SK-N-SH (cell line): ENCODE data around the gene SLC25A48.

Source experiments
- FOXJ3 ChIP-seq: sonication (generic); formaldehyde crosslinking; IDR thresholded peaks from 2 replicates; pipeline ENCODE4 v1.5.1; 2020; ENCODE audit warnings: mild to moderate bottlenecking, missing genetic modification reagents
- FOXM1 ChIP-seq: IDR thresholded peaks from 2 replicates; pipeline ENCODE4 v1.4.0; 2012; ENCODE audit warnings: low read depth, mild to moderate bottlenecking
- JUND ChIP-seq: IDR thresholded peaks from 2 replicates; pipeline ENCODE4 v1.4.0; 2012
- NFIC ChIP-seq: IDR thresholded peaks from 2 replicates; pipeline ENCODE4 v1.4.0; 2012; ENCODE audit warnings: borderline replicate concordance
- POLR2AphosphoS5 ChIP-seq: IDR thresholded peaks from 2 replicates; pipeline ENCODE4 v1.6.1; 2012; ENCODE audit warnings: low read depth, low read length
- RAD21 ChIP-seq: IDR thresholded peaks from 2 replicates; pipeline ENCODE4 v1.6.1; 2012; ENCODE audit warnings: mild to moderate bottlenecking, low read length
- SIN3A ChIP-seq: IDR thresholded peaks from 2 replicates; pipeline ENCODE4 v1.6.1; 2012; ENCODE audit warnings: low read depth, mild to moderate bottlenecking, low read length, moderate library complexity, borderline replicate concordance
- SMC3 ChIP-seq: IDR thresholded peaks from 2 replicates; pipeline ENCODE4 v1.6.1; 2012; ENCODE audit warnings: low read depth, low read length, improper control_type of control experiment
- TAF1 ChIP-seq: IDR thresholded peaks from 2 replicates; pipeline ENCODE4 v1.6.1; 2012; ENCODE audit warnings: low read depth, mild to moderate bottlenecking, low read length, moderate library complexity, borderline replicate concordance
- TF ChIP-seq, protein P1 (sequence below): IDR thresholded peaks from 2 replicates; pipeline ENCODE4 v1.4.0; 2012; ENCODE audit warnings: low read depth
- TF ChIP-seq, protein P2 (sequence below): IDR thresholded peaks from 2 replicates; pipeline ENCODE4 v1.4.0; 2012; ENCODE audit warnings: low read depth, borderline replicate concordance
- TF ChIP-seq, protein P3 (sequence below): fragments of 200-600 bp; sonication (generic); IDR thresholded peaks from 2 replicates; pipeline ENCODE4 v1.6.1; 2017; ENCODE audit warnings: antibody characterized with exemption, mild to moderate bottlenecking, moderate library complexity
- TF ChIP-seq, protein P4 (sequence below): fragments of 150-350 bp; IDR thresholded peaks from 2 replicates; pipeline ENCODE4 v1.6.1; 2017; ENCODE audit warnings: antibody characterized with exemption, low read length, low read depth, borderline replicate concordance
- TF ChIP-seq, protein P5 (sequence below): IDR thresholded peaks from 2 replicates; pipeline ENCODE4; 2012

DNA sequence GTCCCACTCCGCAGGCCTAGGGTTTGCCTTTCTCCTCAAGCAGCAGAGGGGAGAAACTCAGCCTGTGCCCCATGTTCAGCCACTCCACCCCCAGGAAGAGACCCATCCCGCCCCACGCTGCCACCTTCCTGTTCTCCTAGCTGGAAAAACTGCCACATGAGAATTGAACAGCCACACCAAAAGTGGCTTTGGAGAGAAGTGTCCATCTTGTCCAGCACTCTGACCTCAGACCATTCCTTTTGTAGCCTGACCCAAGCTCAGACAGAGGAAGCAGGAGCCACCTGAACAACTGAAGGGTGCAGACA is 8.3 kb upstream of the SLC25A48 start:
- TF ChIP-seq SMC3, result no peak
- TF ChIP-seq POLR2AphosphoS5, result no peak
- TF ChIP-seq, protein P1, sequence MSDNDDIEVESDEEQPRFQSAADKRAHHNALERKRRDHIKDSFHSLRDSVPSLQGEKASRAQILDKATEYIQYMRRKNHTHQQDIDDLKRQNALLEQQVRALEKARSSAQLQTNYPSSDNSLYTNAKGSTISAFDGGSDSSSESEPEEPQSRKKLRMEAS, result no peak
- TF ChIP-seq, protein P2, sequence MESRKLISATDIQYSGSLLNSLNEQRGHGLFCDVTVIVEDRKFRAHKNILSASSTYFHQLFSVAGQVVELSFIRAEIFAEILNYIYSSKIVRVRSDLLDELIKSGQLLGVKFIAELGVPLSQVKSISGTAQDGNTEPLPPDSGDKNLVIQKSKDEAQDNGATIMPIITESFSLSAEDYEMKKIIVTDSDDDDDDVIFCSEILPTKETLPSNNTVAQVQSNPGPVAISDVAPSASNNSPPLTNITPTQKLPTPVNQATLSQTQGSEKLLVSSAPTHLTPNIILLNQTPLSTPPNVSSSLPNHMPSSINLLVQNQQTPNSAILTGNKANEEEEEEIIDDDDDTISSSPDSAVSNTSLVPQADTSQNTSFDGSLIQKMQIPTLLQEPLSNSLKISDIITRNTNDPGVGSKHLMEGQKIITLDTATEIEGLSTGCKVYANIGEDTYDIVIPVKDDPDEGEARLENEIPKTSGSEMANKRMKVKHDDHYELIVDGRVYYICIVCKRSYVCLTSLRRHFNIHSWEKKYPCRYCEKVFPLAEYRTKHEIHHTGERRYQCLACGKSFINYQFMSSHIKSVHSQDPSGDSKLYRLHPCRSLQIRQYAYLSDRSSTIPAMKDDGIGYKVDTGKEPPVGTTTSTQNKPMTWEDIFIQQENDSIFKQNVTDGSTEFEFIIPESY, result no peak
- TF ChIP-seq, protein P3, sequence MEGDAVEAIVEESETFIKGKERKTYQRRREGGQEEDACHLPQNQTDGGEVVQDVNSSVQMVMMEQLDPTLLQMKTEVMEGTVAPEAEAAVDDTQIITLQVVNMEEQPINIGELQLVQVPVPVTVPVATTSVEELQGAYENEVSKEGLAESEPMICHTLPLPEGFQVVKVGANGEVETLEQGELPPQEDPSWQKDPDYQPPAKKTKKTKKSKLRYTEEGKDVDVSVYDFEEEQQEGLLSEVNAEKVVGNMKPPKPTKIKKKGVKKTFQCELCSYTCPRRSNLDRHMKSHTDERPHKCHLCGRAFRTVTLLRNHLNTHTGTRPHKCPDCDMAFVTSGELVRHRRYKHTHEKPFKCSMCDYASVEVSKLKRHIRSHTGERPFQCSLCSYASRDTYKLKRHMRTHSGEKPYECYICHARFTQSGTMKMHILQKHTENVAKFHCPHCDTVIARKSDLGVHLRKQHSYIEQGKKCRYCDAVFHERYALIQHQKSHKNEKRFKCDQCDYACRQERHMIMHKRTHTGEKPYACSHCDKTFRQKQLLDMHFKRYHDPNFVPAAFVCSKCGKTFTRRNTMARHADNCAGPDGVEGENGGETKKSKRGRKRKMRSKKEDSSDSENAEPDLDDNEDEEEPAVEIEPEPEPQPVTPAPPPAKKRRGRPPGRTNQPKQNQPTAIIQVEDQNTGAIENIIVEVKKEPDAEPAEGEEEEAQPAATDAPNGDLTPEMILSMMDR, result no peak
- TF ChIP-seq, protein P4, sequence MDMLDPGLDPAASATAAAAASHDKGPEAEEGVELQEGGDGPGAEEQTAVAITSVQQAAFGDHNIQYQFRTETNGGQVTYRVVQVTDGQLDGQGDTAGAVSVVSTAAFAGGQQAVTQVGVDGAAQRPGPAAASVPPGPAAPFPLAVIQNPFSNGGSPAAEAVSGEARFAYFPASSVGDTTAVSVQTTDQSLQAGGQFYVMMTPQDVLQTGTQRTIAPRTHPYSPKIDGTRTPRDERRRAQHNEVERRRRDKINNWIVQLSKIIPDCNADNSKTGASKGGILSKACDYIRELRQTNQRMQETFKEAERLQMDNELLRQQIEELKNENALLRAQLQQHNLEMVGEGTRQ, result no peak
- TF ChIP-seq FOXM1, result no peak
- no peak for TF ChIP-seq RAD21
- TF ChIP-seq FOXJ3 (CRISPR knock-in tag), result no peak
- TF ChIP-seq, protein P5, sequence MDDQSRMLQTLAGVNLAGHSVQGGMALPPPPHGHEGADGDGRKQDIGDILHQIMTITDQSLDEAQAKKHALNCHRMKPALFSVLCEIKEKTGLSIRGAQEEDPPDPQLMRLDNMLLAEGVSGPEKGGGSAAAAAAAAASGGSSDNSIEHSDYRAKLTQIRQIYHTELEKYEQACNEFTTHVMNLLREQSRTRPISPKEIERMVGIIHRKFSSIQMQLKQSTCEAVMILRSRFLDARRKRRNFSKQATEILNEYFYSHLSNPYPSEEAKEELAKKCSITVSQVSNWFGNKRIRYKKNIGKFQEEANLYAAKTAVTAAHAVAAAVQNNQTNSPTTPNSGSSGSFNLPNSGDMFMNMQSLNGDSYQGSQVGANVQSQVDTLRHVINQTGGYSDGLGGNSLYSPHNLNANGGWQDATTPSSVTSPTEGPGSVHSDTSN, result no peak
- no peak for TF ChIP-seq SIN3A
- no peak for TF ChIP-seq NFIC
- TF ChIP-seq JUND, result no peak
- TF ChIP-seq TAF1, result no peak
